ENCODE results near the gene PDE2A. TPM values are rescaled to one million over a fixed set of nuclear protein-coding genes. Genes with fewer than 3 reads are reported as not detected.

PDE2A gene
- total RNA-seq, 1 donor from 2014 or later = 403 TPM

GRCh38 chr11:72589802-72590761, 84.1 kb downstream of the PDE2A start:
- Histone ChIP-seq H3K27ac (no peak overlapping the region), H3K9me3 (no peaks in the 10 kb centered on the region), H3K36me3 (no peaks in the 10 kb centered on the region), H3K4me3 (peak overlapping the region; percentile 11 to 54), H3K27me3 (peaks cover 11% of the 10 kb centered on the region), H3K4me1 (peaks cover 3 to 9% of the 10 kb centered on the region in 2 donors)
- DNase-seq (ENCODE audit: low spot score in 2 of 2) = no peak
- intact Hi-C loops (cut with DNase I) = loop anchor here (5.0 kb wide), 1 partner anchor 587 kb away; no protein-coding TSS in a partner anchor
- TF ChIP-seq CTCF (IDR thresholded peaks at IDR 0.05) = peak in 2 of 3 experiments; percentile 4 to 48

GRCh38 chr11:72588421-72589410, 85.5 kb downstream of the PDE2A start:
- Histone ChIP-seq H3K4me3 (no peak overlapping the region), H3K36me3 (no peaks in the 10 kb centered on the region), H3K27ac (no peak overlapping the region), H3K4me1 (peaks cover 7 to 16% of the 10 kb centered on the region in 2 donors), H3K27me3 (peaks cover 16% of the 10 kb centered on the region), H3K9me3 (no peaks in the 10 kb centered on the region)
- no peak for TF ChIP-seq CTCF (IDR thresholded peaks at IDR 0.05)
- intact Hi-C loops (cut with DNase I) = loop anchor here (5.0 kb wide), 1 partner anchor 589 kb away; no protein-coding TSS in a partner anchor
- DNase-seq (ENCODE audit: low spot score in 2 of 2) = no peak

- Histone ChIP-seq H3K9me3 (no peaks in the 10 kb centered on the region), H3K4me3 (no peak overlapping the region), H3K4me1 (peaks cover 7 to 16% of the 10 kb centered on the region in 2 donors), H3K27me3 (peaks cover 16% of the 10 kb centered on the region), H3K36me3 (no peaks in the 10 kb centered on the region), H3K27ac (no peak overlapping the region)
- DNase-seq (ENCODE audit: low spot score in 2 of 2) = no peak
- no peak for TF ChIP-seq CTCF (IDR thresholded peaks at IDR 0.05)
- intact Hi-C loops (cut with DNase I) = loop anchor here (5.0 kb wide), 1 partner anchor 590 kb away; no protein-coding TSS in a partner anchor
Observed at GRCh38 chr11:72587696-72588095, 86.5 kb downstream of the PDE2A start.

GRCh38 chr11:72586321-72587090, 87.7 kb downstream of the PDE2A start:
- H3K36me3 ChIP-seq = no peaks in the 10 kb centered on the region
- intact Hi-C loops (cut with DNase I) = loop anchor here (5.0 kb wide), 1 partner anchor 591 kb away; no protein-coding TSS in a partner anchor
- peaks cover 16% of the 10 kb centered on the region for H3K27me3 ChIP-seq
- no peak overlapping the region for H3K4me3 ChIP-seq
- no peak overlapping the region for H3K27ac ChIP-seq
- TF ChIP-seq CTCF (IDR thresholded peaks at IDR 0.05) = no peak
- peaks cover 7 to 16% of the 10 kb centered on the region in 2 donors for H3K4me1 ChIP-seq
- DNase-seq (ENCODE audit: low spot score in 2 of 2) = no peak
- no peaks in the 10 kb centered on the region for H3K9me3 ChIP-seq
